Endothelial cell of umbilical vein (primary cell): ENCODE measurements around the gene TEAD4. TPM values are rescaled to one million over a fixed set of nuclear protein-coding genes. Genes with fewer than 3 reads are reported as not detected.

ENCODE experiments used
- BruUV-seq: library from RNA; stranded (reverse); fragments of 400-500 nt; replicated peaks from 2 replicates; lab custom pipeline; 2021; lab: Mats Ljungman, UMichigan
- CTCF ChIA-PET: fragments of 300-600, 350-600 bp; sonication (Branson Sonifier 250); formaldehyde crosslinking; loops from one replicate; lab custom pipeline; 2021; ENCODE audit warnings: antibody characterized with exemption, inconsistent platforms; lab: Charles Lee
- POLR2A ChIA-PET: fragments of 300-600, 350-600 bp; sonication (Branson Sonifier 250); formaldehyde crosslinking; loops from one replicate; lab custom pipeline; 2021; ENCODE audit warnings: antibody characterized with exemption, inconsistent platforms; lab: Charles Lee
- DNase-seq: peaks from one replicate; pipeline ENCODE4 v3.0.0-alpha.2; 2011; ENCODE audit warnings: low read depth, low spot score
- FAIRE-seq: peaks from 2 replicates; lab custom pipeline; 2011; peaks lifted over from hg19 to GRCh38; lab: Jason Lieb, UNC
- H2AFZ ChIP-seq: 2 replicates; pipeline ENCODE4 v1.6.0; 2012; ENCODE audit warnings: low read depth, low read length, control low read depth, inconsistent platforms
- H3K27ac ChIP-seq: 2 replicates; pipeline ENCODE4 v1.5.1; 2011; ENCODE audit warnings: low read depth, mild to moderate bottlenecking, control low read depth, low read length, moderate library complexity; ENCODE audit not compliant: insufficient read depth
- H3K27me3 ChIP-seq, 2 experiments: 2 replicates each; pipeline versions ENCODE4 v1.6.0 to v1.6.1; 2011; ENCODE audit warnings: low read length in 2 of 2, mixed read lengths in 1 of 2; ENCODE audit not compliant: control insufficient read depth in 2 of 2, insufficient read depth in 2 of 2
- H3K36me3 ChIP-seq, 2 experiments: 2 replicates in 1 of 2; 3 replicates in 1 of 2; pipeline ENCODE4 v1.5.1; 2011; ENCODE audit warnings: low read length in 2 of 2, mild to moderate bottlenecking in 1 of 2, moderate library complexity in 1 of 2; ENCODE audit not compliant: control insufficient read depth in 2 of 2, insufficient read depth in 2 of 2; ENCODE audit errors: extremely low read depth in 1 of 2
- H3K4me1 ChIP-seq: 3 replicates; pipeline ENCODE4 v1.5.1; 2011; ENCODE audit warnings: mild to moderate bottlenecking, low read length; ENCODE audit not compliant: control insufficient read depth, insufficient read depth; ENCODE audit errors: extremely low read depth
- H3K4me2 ChIP-seq: 2 replicates; pipeline ENCODE4 v1.6.1; 2011; ENCODE audit warnings: low read length, control low read depth, mixed read lengths; ENCODE audit not compliant: insufficient read depth
- H3K4me3 ChIP-seq, 3 experiments: fragments of 200-600 bp in 1 of 3; sonication (generic), shearing (Covaris generic) in 1 of 3; replicated peaks in 1 of 3; 2 replicates each; pipeline ENCODE4 v1.5.1; 2011 to 2016; ENCODE audit warnings: control low read depth in 3 of 3, low read length in 3 of 3, mild to moderate bottlenecking in 2 of 3, inconsistent platforms in 1 of 3, low read depth in 1 of 3, moderate library complexity in 1 of 3; ENCODE audit not compliant: insufficient read depth in 1 of 3
- H3K79me2 ChIP-seq: 2 replicates; pipeline ENCODE4 v1.6.0; 2012; ENCODE audit warnings: low read length, inconsistent platforms; ENCODE audit not compliant: control insufficient read depth, insufficient read depth
- H3K9ac ChIP-seq: replicated peaks from 2 replicates; pipeline ENCODE3; 2011; ENCODE audit warnings: low read length, control low read depth; ENCODE audit not compliant: insufficient read depth; ENCODE audit errors: extremely low read depth
- H3K9me1 ChIP-seq: replicated peaks from 3 replicates; pipeline ENCODE4 v1.6.0; 2011; ENCODE audit warnings: mild to moderate bottlenecking, low read length; ENCODE audit not compliant: control insufficient read depth, insufficient read depth; ENCODE audit errors: extremely low read depth
- H3K9me3 ChIP-seq: replicated peaks from 2 replicates; pipeline ENCODE4 v1.5.1; 2012; ENCODE audit warnings: low read length, inconsistent platforms; ENCODE audit not compliant: control insufficient read depth, insufficient read depth
- H4K20me1 ChIP-seq: replicated peaks from 2 replicates; pipeline ENCODE3; 2011; ENCODE audit warnings: mild to moderate bottlenecking, low read length; ENCODE audit not compliant: control insufficient read depth, insufficient read depth; ENCODE audit errors: extremely low read depth
- EZH2 ChIP-seq: IDR thresholded peaks from 2 replicates; pipeline ENCODE4 v1.6.1; 2012; ENCODE audit warnings: borderline replicate concordance, low read depth, mild to moderate bottlenecking, moderate library complexity, low read length, inconsistent platforms; ENCODE audit not compliant: severe bottlenecking
- FOS ChIP-seq: IDR thresholded peaks from 2 replicates; pipeline ENCODE4 v1.6.1; 2011; ENCODE audit warnings: mild to moderate bottlenecking, low read length, moderate library complexity, borderline replicate concordance; ENCODE audit not compliant: insufficient read depth
- GATA2 ChIP-seq: IDR thresholded peaks from 2 replicates; pipeline ENCODE4 v1.7.0; 2011; ENCODE audit warnings: low read depth, mild to moderate bottlenecking, moderate library complexity, mixed read lengths, low read length; ENCODE audit not compliant: insufficient read length, insufficient read depth
- JUN ChIP-seq: IDR thresholded peaks from 2 replicates; pipeline ENCODE4 v1.6.1; 2011; ENCODE audit warnings: borderline replicate concordance, low read depth; ENCODE audit not compliant: insufficient read length, insufficient read depth
- MYC ChIP-seq: IDR thresholded peaks from one replicate; pipeline ENCODE4 v1.6.1; 2011; ENCODE audit warnings: mild to moderate bottlenecking, low read depth, low read length
- POLR2A ChIP-seq: IDR thresholded peaks from 2 replicates; pipeline ENCODE4 v1.6.1; 2012; ENCODE audit warnings: low read depth, mild to moderate bottlenecking, control low read depth, low read length
- POLR2AphosphoS5 ChIP-seq: IDR thresholded peaks from 2 replicates; pipeline ENCODE4 v1.6.1; 2012; ENCODE audit warnings: low read depth, mild to moderate bottlenecking, control low read depth, low read length, moderate library complexity; ENCODE audit not compliant: insufficient read depth
- dilution Hi-C: fragments of 300-500 bp; cut with MboI; formaldehyde crosslinking; loops from one replicate; pipeline ENCODE4 v1.15.0; 2019; ENCODE audit warnings: low sequenced_read_pairs; ENCODE audit not compliant: extremely low pct_ligation_motif_present
- intact Hi-C: fragments of 100-400 bp; cut with micrococcal nuclease; formaldehyde crosslinking; loops from one replicate; pipeline ENCODE4 v1.10.0; 2022
- polyA plus RNA-seq, 4 experiments: library from polyadenylated mRNA; depleted of rRNA in 3 of 4; stranded (reverse) in 3 of 4; unstranded in 1 of 4; fragments of >200 nt; gene quantifications; 2 replicates each; pipeline versions ENCODE4 v1.2.1 to v1.2.3, GENCODE V29; 2011 to 2012; ENCODE audit warnings: missing spikeins in 1 of 4
- total RNA-seq: library from RNA; stranded (reverse); gene quantifications from 2 replicates; pipeline ENCODE4 v1.2.3, GENCODE V29; 2021
- TF ChIP-seq, protein P1 (sequence below), 2 donors: IDR thresholded peaks; 1 replicate in 1 of 2; 2 replicates in 1 of 2; pipeline ENCODE4 v1.5.1; 2011; ENCODE audit warnings: low read length in 2 of 2, mild to moderate bottlenecking in 2 of 2, moderate library complexity in 2 of 2, control low read depth in 1 of 2, inconsistent platforms in 1 of 2, low read depth in 1 of 2; ENCODE audit not compliant: insufficient read depth in 1 of 2; ENCODE audit errors: extremely low read depth in 1 of 2
- TF ChIP-seq, protein P2 (sequence below): IDR thresholded peaks from 2 replicates; pipeline ENCODE4 v1.6.1; 2011; ENCODE audit not compliant: insufficient read depth, insufficient read length

TEAD4 gene
- total and polyA plus RNA-seq, 2 donors (not counting 3 experiments of a cell fraction or from before 2014, with no cell fraction given): 34.4 to 46.0 TPM

DNA sequence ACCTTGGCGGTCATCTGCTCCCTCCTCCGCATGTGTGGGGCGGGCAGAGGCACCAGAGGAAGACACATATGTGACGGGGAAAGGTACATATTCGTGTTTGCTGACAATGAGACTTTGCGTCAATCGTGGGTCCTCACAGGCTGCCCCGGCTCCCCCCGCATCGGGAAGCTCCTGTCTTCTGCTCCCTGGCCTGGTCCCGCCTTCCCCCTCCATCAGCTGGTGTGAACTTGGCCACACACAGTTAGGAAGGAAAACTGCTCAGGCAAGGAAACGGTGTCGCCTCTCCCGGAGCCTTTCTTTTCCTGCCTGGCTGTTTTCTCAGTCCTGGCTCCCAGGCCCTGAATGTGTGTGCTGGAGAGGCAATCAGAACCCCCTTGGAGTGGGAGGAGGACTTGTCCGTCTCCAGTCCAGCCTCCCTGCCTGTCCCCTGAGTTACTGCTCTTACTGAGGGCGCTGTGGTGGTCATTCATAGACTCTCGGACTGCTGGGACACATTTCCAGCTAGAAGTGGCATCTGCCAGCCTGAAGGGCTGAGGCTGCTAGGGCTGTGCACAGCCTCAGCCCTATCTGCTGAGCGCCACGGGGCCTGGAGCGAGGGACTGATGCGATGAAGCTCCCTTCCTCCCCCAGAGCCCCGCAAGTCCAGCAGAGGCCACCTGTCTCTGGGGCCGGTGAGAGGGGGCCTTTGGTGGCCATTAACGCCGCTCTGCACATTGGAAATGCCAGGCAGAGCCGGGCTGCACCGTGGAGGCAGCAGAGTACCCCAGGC, 73.8 kb downstream of the TEAD4 start:
- Histone ChIP-seq H3K9me1 (no peaks in the 10 kb centered on the region), H3K27me3 (no peaks in the 10 kb centered on the region), H3K79me2 (no peaks in the 10 kb centered on the region), H3K36me3 (peaks cover 0 to 4% of the 10 kb centered on the region in 2 experiments), H3K9me3 (no peaks in the 10 kb centered on the region), H3K9ac (no peak overlapping the region), H3K4me3 (no peak overlapping the region), H3K27ac (peak overlapping the region; percentile 55), H3K4me1 (peaks cover 21% of the 10 kb centered on the region), H2AFZ (peak overlapping the region; percentile 4), H3K4me2 (no peak overlapping the region), H4K20me1 (no peaks in the 10 kb centered on the region)
- peak; percentile 85 for DNase-seq
- BruUV-seq: no TSS peak
- intact Hi-C loops: loop anchor here (2.0 to 5.0 kb wide), 2 partner anchors 18 to 91 kb away; no protein-coding TSS in a partner anchor
- TF ChIP-seq, protein P1, sequence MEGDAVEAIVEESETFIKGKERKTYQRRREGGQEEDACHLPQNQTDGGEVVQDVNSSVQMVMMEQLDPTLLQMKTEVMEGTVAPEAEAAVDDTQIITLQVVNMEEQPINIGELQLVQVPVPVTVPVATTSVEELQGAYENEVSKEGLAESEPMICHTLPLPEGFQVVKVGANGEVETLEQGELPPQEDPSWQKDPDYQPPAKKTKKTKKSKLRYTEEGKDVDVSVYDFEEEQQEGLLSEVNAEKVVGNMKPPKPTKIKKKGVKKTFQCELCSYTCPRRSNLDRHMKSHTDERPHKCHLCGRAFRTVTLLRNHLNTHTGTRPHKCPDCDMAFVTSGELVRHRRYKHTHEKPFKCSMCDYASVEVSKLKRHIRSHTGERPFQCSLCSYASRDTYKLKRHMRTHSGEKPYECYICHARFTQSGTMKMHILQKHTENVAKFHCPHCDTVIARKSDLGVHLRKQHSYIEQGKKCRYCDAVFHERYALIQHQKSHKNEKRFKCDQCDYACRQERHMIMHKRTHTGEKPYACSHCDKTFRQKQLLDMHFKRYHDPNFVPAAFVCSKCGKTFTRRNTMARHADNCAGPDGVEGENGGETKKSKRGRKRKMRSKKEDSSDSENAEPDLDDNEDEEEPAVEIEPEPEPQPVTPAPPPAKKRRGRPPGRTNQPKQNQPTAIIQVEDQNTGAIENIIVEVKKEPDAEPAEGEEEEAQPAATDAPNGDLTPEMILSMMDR (IDR thresholded peaks at IDR 0.05; ENCODE audit: extremely low read depth in 1 of 2, insufficient read depth in 1 of 2, low read depth in 1 of 2, low read length in 2 of 2): no peak
- TF ChIP-seq MYC (no peak), POLR2AphosphoS5 (no peak), EZH2 (no peak), JUN (no peak), FOS (no peak), POLR2A (no peak), GATA2 (no peak)
- TF ChIP-seq, protein P2, sequence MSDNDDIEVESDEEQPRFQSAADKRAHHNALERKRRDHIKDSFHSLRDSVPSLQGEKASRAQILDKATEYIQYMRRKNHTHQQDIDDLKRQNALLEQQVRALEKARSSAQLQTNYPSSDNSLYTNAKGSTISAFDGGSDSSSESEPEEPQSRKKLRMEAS: no peak
- ChIA-PET POLR2A (no interaction called here), CTCF (interaction anchor here (0.6 to 5.5 kb wide), 17 partner anchors 8 to 187 kb away, joined by 3 to 91 read pairs (median 8); partner anchors contain the start of genes FOXM1, RHNO1, TEAD4 and TULP3)
- dilution Hi-C loops: no loop called here
- FAIRE-seq: peak; percentile 90
